IMR-90 (cell line): ENCODE data around the gene GATD1. TPM values are rescaled to one million over a fixed set of nuclear protein-coding genes. Genes with fewer than 3 reads are reported as not detected.
A peak's percentile ranks its signal among the peaks of the same experiment; 100 is the strongest.

Experiments used
- ATAC-seq: fragments of 200-7000 bp; cut with Tn5 transposase; 2 replicates; pipeline ENCODE4 v1.9.1; 2020; ENCODE audit warnings: low read depth, mild to moderate bottlenecking, moderate library complexity
- BruUV-seq: library from RNA; stranded (reverse); fragments of 400-500 nt; replicated peaks from 2 replicates; lab custom pipeline; 2021; lab: Mats Ljungman, UMichigan
- CTCF ChIA-PET: fragments of 300-600 bp; formaldehyde crosslinking; extraction: SDS; loops from one replicate; lab custom pipeline; 2021; ENCODE audit warnings: antibody characterized with exemption; lab: Yijun Ruan, JAX
- POLR2A ChIA-PET: fragments of 300-600 bp; sonication (Branson Sonifier 250); formaldehyde crosslinking; loops from one replicate; lab custom pipeline; 2022; ENCODE audit warnings: antibody characterized with exemption; ENCODE audit not compliant: unreplicated experiment; lab: Charles Lee
- DNase-seq: peaks from one replicate; pipeline ENCODE4 v3.0.0; 2013
- H2AFZ ChIP-seq: replicated peaks from 2 replicates; pipeline ENCODE3; 2013; ENCODE audit warnings: low read length, mild to moderate bottlenecking; ENCODE audit not compliant: poor library complexity
- H2AK5ac ChIP-seq: 2 replicates; pipeline ENCODE4 v1.6.1; 2013; ENCODE audit warnings: low read depth, low read length, inconsistent platforms
- H2AK9ac ChIP-seq: replicated peaks from 2 replicates; pipeline ENCODE3; 2013; ENCODE audit warnings: mild to moderate bottlenecking, low read depth, low read length, moderate library complexity; ENCODE audit not compliant: poor library complexity
- H2BK120ac ChIP-seq: 2 replicates; pipeline ENCODE4 v1.6.1; 2013; ENCODE audit warnings: low read depth, low read length, inconsistent platforms
- H2BK15ac ChIP-seq: 3 replicates; pipeline ENCODE4 v1.6.1; 2013; ENCODE audit warnings: low read depth, low read length, inconsistent platforms
- H2BK20ac ChIP-seq: 2 replicates; pipeline ENCODE4 v1.6.1; 2013; ENCODE audit warnings: low read depth, mild to moderate bottlenecking, inconsistent platforms, low read length, moderate library complexity
- H2BK5ac ChIP-seq: 2 replicates; pipeline ENCODE4 v1.6.1; 2013; ENCODE audit warnings: mild to moderate bottlenecking, low read depth, low read length, inconsistent platforms; ENCODE audit not compliant: poor library complexity, severe bottlenecking
- H3K14ac ChIP-seq: replicated peaks from 2 replicates; pipeline ENCODE4 v1.6.1; 2013; ENCODE audit warnings: low read depth, low read length, inconsistent platforms
- H3K18ac ChIP-seq: 2 replicates; pipeline ENCODE4 v1.6.1; 2013; ENCODE audit warnings: low read depth, low read length, control low read depth
- H3K23ac ChIP-seq: 2 replicates; pipeline ENCODE4 v1.6.1; 2013; ENCODE audit warnings: low read depth, low read length, inconsistent platforms
- H3K27ac ChIP-seq: 2 replicates; pipeline ENCODE4 v1.5.1; 2013; ENCODE audit warnings: mild to moderate bottlenecking, control low read depth, low read length; ENCODE audit not compliant: insufficient read depth
- H3K27me3 ChIP-seq: 2 replicates; pipeline ENCODE4 v1.6.1; 2013; ENCODE audit warnings: low read length; ENCODE audit not compliant: control insufficient read depth, insufficient read depth
- H3K36me3 ChIP-seq: 2 replicates; pipeline ENCODE4 v1.6.1; 2013; ENCODE audit warnings: low read length, mixed read lengths; ENCODE audit not compliant: control insufficient read depth, insufficient read depth
- H3K4ac ChIP-seq: 2 replicates; pipeline ENCODE4 v1.6.1; 2013; ENCODE audit warnings: low read depth, low read length, inconsistent platforms
- H3K4me1 ChIP-seq: 2 replicates; pipeline ENCODE4 v1.6.1; 2013; ENCODE audit warnings: low read length, mixed read lengths; ENCODE audit not compliant: control insufficient read depth, insufficient read depth
- H3K4me2 ChIP-seq: 2 replicates; pipeline ENCODE4 v1.6.1; 2013; ENCODE audit warnings: low read depth, mild to moderate bottlenecking, control low read depth, low read length, moderate library complexity
- H3K4me3 ChIP-seq: 2 replicates; pipeline ENCODE4 v1.5.1; 2013; ENCODE audit warnings: low read depth, mild to moderate bottlenecking, control low read depth, low read length, moderate library complexity; ENCODE audit not compliant: insufficient read depth
- H3K56ac ChIP-seq: 2 replicates; pipeline ENCODE4 v1.6.1; 2013; ENCODE audit warnings: low read length, inconsistent platforms; ENCODE audit not compliant: insufficient read depth; ENCODE audit errors: extremely low read depth
- H3K79me1 ChIP-seq, 2 experiments: 2 replicates each; pipeline ENCODE4 v1.6.1; 2013; ENCODE audit warnings: low read length in 2 of 2, inconsistent platforms in 1 of 2, low read depth in 1 of 2
- H3K9ac ChIP-seq: 2 replicates; pipeline ENCODE4 v1.6.1; 2013; ENCODE audit warnings: low read depth, low read length, control low read depth
- H3K9me1 ChIP-seq: 2 replicates; pipeline ENCODE4 v1.6.1; 2013; ENCODE audit warnings: low read length, inconsistent platforms; ENCODE audit not compliant: insufficient read depth
- H3K9me3 ChIP-seq: 2 replicates; pipeline ENCODE4 v1.6.1; 2013; ENCODE audit warnings: low read length; ENCODE audit not compliant: control insufficient read depth, insufficient read depth
- H4K20me1 ChIP-seq: 2 replicates; pipeline ENCODE4 v1.6.1; 2013; ENCODE audit warnings: low read length, inconsistent platforms; ENCODE audit not compliant: insufficient read depth
- H4K5ac ChIP-seq: 2 replicates; pipeline ENCODE4 v1.6.1; 2013; ENCODE audit warnings: mild to moderate bottlenecking, low read depth, low read length, control low read depth
- H4K8ac ChIP-seq, 2 experiments: 2 replicates each; pipeline ENCODE4 v1.6.1; 2013; ENCODE audit warnings: low read depth in 2 of 2, low read length in 2 of 2, control low read depth in 1 of 2, inconsistent platforms in 1 of 2
- H4K91ac ChIP-seq: 2 replicates; pipeline ENCODE4 v1.6.1; 2013; ENCODE audit warnings: low read depth, low read length, inconsistent platforms; ENCODE audit not compliant: insufficient read depth
- BHLHE40 ChIP-seq: fragments of 150-350 bp; IDR thresholded peaks from 2 replicates; pipeline ENCODE4 v1.6.1; 2016; ENCODE audit warnings: mild to moderate bottlenecking, low read depth, low read length
- CEBPB ChIP-seq: IDR thresholded peaks from 2 replicates; pipeline ENCODE4 v1.6.1; 2012; ENCODE audit warnings: low read depth, low read length, improper control_type of control experiment
- MAZ ChIP-seq: IDR thresholded peaks from 2 replicates; pipeline ENCODE4 v1.6.1; 2012; ENCODE audit warnings: low read depth, mild to moderate bottlenecking, low read length, improper control_type of control experiment, moderate library complexity, borderline replicate concordance
- MXI1 ChIP-seq: IDR thresholded peaks from 2 replicates; pipeline ENCODE4 v1.6.1; 2012; ENCODE audit warnings: low read depth, mild to moderate bottlenecking, low read length, moderate library complexity, borderline replicate concordance
- RAD21 ChIP-seq: IDR thresholded peaks from 2 replicates; pipeline ENCODE4 v1.6.1; 2012; ENCODE audit warnings: low read length, improper control_type of control experiment
- RCOR1 ChIP-seq: IDR thresholded peaks from 2 replicates; pipeline ENCODE4 v1.6.1; 2012; ENCODE audit warnings: mild to moderate bottlenecking, low read length, improper control_type of control experiment; ENCODE audit not compliant: insufficient replicate concordance
- WGBS, 2 experiments: methylation state at CpG; one replicate each; pipeline versions ENCODE4 v1.1.5 to v1.1.7; 2013; ENCODE audit warnings: missing lambda C conversion rate in 2 of 2; ENCODE audit not compliant: insufficient read length in 1 of 2; ENCODE audit errors: extremely low coverage in 2 of 2; 5-methylcytosine and 5-hydroxymethylcytosine counted together
- dilution Hi-C: fragments of 300-500 bp; cut with HindIII; formaldehyde crosslinking; loops from one replicate; pipeline ENCODE4 v1.14.3; 2018; ENCODE audit warnings: low sequenced_read_pairs; ENCODE audit not compliant: unreplicated experiment
- in situ Hi-C: fragments of 300-500 bp; cut with MboI; formaldehyde crosslinking; loops from 3 replicates; pipeline ENCODE4 v1.14.3; 2019; ENCODE audit warnings: low sequenced_read_pairs, inconsistent platforms, mixed read lengths
- intact Hi-C: fragments of 100-400 bp; cut with micrococcal nuclease; formaldehyde crosslinking; loops from 2 replicates; pipeline ENCODE4 v1.10.0; 2022
- polyA plus RNA-seq, 3 experiments: library from polyadenylated mRNA; depleted of rRNA; stranded (reverse); fragments of >200 nt; gene quantifications; 2 replicates each; pipeline ENCODE4 v1.2.3, GENCODE V29; 2012; ENCODE audit warnings: low replicate concordance in 1 of 3
- total RNA-seq: library from RNA; depleted of rRNA; stranded (reverse); fragments of >200 nt; gene quantifications from 2 replicates; pipeline ENCODE4 v1.2.3, GENCODE V29; 2012
- TF ChIP-seq, protein P1 (sequence below): fragments of 150-350 bp; IDR thresholded peaks from 2 replicates; pipeline ENCODE4 v1.6.1; 2016; ENCODE audit warnings: low read depth, mild to moderate bottlenecking, low read length, moderate library complexity, borderline replicate concordance
- TF ChIP-seq, protein P2 (sequence below): fragments of 150-350 bp; IDR thresholded peaks from 2 replicates; pipeline ENCODE4 v1.6.1; 2017; ENCODE audit warnings: mild to moderate bottlenecking, antibody characterized with exemption, low read length, low read depth

Gene GATD1
- total and polyA plus RNA-seq, 2 of the 4 experiments (the other 2 are of a cell fraction): 3.0 to 52.5 TPM

DNA sequence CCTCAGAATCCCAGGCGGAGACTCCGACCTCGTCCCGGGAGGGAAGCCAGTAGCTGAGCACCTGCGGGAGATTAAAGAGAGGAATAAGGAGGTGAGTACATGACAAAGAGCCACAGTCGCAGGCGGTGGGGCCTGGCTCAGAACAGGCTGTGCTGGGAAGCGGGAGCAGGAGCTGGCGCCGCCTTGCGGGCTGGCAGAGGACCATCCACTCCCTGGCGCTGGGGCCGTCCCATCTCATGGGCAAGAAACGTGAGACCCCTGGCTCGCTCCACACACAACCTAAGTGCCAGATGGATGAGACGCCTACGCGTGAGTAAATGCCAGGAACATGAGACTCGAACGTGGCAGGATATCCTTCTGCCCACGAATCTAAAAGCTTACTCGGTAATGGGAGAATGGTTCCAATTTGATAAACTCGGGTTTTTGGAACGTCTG is 6.3 kb upstream of the GATD1 start (continued):
- TF ChIP-seq, protein P1, sequence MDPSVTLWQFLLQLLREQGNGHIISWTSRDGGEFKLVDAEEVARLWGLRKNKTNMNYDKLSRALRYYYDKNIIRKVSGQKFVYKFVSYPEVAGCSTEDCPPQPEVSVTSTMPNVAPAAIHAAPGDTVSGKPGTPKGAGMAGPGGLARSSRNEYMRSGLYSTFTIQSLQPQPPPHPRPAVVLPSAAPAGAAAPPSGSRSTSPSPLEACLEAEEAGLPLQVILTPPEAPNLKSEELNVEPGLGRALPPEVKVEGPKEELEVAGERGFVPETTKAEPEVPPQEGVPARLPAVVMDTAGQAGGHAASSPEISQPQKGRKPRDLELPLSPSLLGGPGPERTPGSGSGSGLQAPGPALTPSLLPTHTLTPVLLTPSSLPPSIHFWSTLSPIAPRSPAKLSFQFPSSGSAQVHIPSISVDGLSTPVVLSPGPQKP: no peak
- peak; percentile 67 for TF ChIP-seq MAZ

DNA sequence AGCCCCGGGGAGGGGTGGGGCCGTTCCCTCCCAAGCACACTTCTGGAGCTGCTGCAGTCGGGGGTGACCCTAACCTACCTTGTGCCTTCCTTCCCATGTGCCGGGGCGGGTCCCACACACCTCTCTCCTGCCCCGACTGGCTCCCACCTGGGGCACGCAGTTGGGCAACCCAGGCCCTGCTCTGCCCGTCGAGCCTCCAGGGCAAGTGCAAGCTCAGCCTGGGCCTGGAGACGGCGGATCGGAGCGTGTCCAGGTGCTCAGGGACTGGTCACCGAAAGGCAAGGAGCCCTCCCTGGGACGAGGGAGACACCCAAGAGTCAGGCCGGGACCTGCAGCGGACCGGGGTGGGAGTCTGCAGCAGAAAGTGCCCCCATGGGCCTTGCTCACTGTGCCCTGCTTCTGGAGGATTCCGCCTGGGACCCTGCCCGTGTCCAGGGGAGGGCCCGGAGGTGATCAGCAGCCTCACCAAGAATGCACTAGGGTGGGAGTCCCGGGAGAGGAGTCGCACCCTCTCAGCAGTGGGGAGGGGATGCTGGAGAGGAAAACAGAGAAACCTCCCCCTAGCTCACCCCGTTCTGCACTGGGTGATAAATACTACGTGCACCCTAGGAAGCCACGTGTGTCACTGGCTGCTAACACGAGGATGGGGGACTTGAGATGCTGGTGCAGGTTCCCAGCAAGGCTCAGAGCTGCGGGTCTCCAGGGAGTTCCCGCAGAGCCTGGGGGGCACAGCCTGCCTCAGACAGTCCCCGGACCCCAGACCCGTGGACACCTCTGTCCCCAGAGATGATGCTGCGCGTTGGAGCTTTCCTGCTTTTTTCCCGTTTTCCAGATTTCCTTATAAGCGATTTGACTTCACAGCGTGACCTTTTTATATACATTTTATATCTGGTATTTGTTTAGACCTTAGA is 5.2 kb upstream of the GATD1 start:
- no peak overlapping the region for H3K27ac ChIP-seq
- H3K9ac ChIP-seq: no peak overlapping the region
- H2BK120ac ChIP-seq: no peak overlapping the region
- intact Hi-C loops: loop anchor here (1.0 kb wide), 1 partner anchor 120 kb away; no protein-coding TSS in a partner anchor
- WGBS, 2 experiments: 71% methylated on average over 9 of the region's 36 CpGs; no CpG with 5 or more reads in 1 of the 2 experiments
- H2AFZ ChIP-seq: peak overlapping the region; percentile 21
- H3K9me1 ChIP-seq: peaks cover 3% of the 10 kb centered on the region; the same call in 1 of the 2 replicates
- no peaks in the 10 kb centered on the region for H3K27me3 ChIP-seq
- no peak overlapping the region for H3K23ac ChIP-seq
- H3K14ac ChIP-seq: no peak overlapping the region
- dilution Hi-C loops: no loop called here
- H3K4ac ChIP-seq: no peak overlapping the region
- no peaks in the 10 kb centered on the region for H3K9me3 ChIP-seq
- no peak overlapping the region for H4K91ac ChIP-seq
- H2BK15ac ChIP-seq: no peak overlapping the region
- peak overlapping the region; percentile 50 for H2AK9ac ChIP-seq
- H4K8ac ChIP-seq: no peak overlapping the region
- TF ChIP-seq BHLHE40: no peak
- TF ChIP-seq CEBPB: no peak
- TF ChIP-seq RCOR1: no peak
- TF ChIP-seq MXI1: no peak
- no peak for TF ChIP-seq RAD21
- TF ChIP-seq, protein P2, sequence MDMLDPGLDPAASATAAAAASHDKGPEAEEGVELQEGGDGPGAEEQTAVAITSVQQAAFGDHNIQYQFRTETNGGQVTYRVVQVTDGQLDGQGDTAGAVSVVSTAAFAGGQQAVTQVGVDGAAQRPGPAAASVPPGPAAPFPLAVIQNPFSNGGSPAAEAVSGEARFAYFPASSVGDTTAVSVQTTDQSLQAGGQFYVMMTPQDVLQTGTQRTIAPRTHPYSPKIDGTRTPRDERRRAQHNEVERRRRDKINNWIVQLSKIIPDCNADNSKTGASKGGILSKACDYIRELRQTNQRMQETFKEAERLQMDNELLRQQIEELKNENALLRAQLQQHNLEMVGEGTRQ: no peak
- no peak overlapping the region for H3K56ac ChIP-seq
- H3K4me3 ChIP-seq: no peak overlapping the region
- peaks cover 10% of the 10 kb centered on the region for H3K4me1 ChIP-seq
- no peak for ATAC-seq
- H2AK5ac ChIP-seq: no peak overlapping the region; the same call in 1 of the 2 replicates
- no peak overlapping the region for H3K4me2 ChIP-seq
- in situ Hi-C loops: no loop called here
- DNase-seq: no peak
- H3K79me1 ChIP-seq: peaks cover 12 to 42% of the 10 kb centered on the region in 2 experiments
- POLR2A ChIA-PET: no interaction called here
- CTCF ChIA-PET: interaction anchor here (2.2 kb wide), 1 partner anchor 14 kb away, joined by 10 read pairs; no protein-coding TSS in a partner anchor
- H3K36me3 ChIP-seq: peaks cover 14% of the 10 kb centered on the region
- BruUV-seq: no TSS peak
- H3K18ac ChIP-seq: no peak overlapping the region
- H4K20me1 ChIP-seq: peaks cover 16% of the 10 kb centered on the region
- H4K5ac ChIP-seq: no peak overlapping the region
- no peak overlapping the region for H2BK20ac ChIP-seq
- H2BK5ac ChIP-seq: no peak overlapping the region
